ENCODE results near the gene PNLDC1. TPM values are rescaled to one million over a fixed set of nuclear protein-coding genes. Genes with fewer than 3 reads are reported as not detected.

The PNLDC1 gene
- total and polyA plus RNA-seq, 9 of the 15 experiments (the other 6 are each of a cell fraction or from before 2014, with no cell fraction given), result 0.12 TPM; not detected in 8

DNA sequence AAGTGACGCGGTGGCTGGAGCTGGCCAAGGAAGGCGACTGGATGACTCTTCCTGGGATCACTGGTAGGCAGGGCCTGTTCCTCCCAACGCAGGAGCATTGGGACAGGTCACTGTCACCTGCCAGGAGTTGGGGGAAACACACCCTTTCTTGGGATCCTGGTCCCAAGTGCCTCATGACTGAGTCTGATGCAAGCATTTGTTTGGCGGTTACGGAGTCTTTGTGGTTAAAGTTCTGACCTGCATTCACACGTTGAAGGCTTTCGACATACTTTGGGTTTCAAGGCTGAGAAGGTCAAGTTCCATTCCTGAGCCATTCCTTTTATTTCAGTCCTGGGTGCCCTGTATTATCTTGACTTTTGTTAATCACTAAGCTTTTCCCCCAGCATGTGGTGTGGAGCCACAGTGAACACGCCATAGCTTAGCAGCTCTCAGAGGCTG is 6.0 kb downstream of the PNLDC1 start (continued):
- TF ChIP-seq NONO (IDR thresholded peaks at IDR 0.05; ENCODE audit: low read depth in 2 of 2, low read length in 1 of 2) (no peak), KLF13 (tag; IDR thresholded peaks at IDR 0.05; ENCODE audit: borderline replicate concordance, low read depth) (no peak), PKNOX1 (IDR thresholded peaks at IDR 0.05) (0 out of 2 replicates have a peak, but pooled peaks have one; percentile 7), MAZ (CRISPR knock-in tag; conservative IDR thresholded peaks at IDR 0.05 in 1 of 2, IDR thresholded peaks at IDR 0.05 in 1 of 2) (no peak), RERE (CRISPR knock-in tag; IDR thresholded peaks at IDR 0.05; ENCODE audit: borderline replicate concordance) (no peak), POLR2A (conservative IDR thresholded peaks at IDR 0.05) (no peak), SIN3B (IDR thresholded peaks at IDR 0.05; ENCODE audit: low read depth) (no peak), PHB2 (IDR thresholded peaks at IDR 0.05; ENCODE audit: low read depth) (no peak), KAT2B (IDR thresholded peaks at IDR 0.05; ENCODE audit: low read depth, low read length) (no peak), KDM4B (IDR thresholded peaks at IDR 0.05; ENCODE audit: borderline replicate concordance in 2 of 2, low read depth in 1 of 2) (no peak), CEBPB (tag; IDR thresholded peaks at IDR 0.05) (peak; percentile 62; the same call in 1 of the 2 replicates), EP400 (IDR thresholded peaks at IDR 0.05) (no peak), JUN (IDR thresholded peaks at IDR 0.05; ENCODE audit: borderline replicate concordance, low read depth, low read length) (no peak), JUN (CRISPR knock-in tag; IDR thresholded peaks at IDR 0.05; ENCODE audit: borderline replicate concordance) (no peak), ZNF586 (CRISPR knock-in tag; conservative IDR thresholded peaks at IDR 0.05) (no peak), HDAC1 (IDR thresholded peaks at IDR 0.05) (no peak), ZNF699 (CRISPR knock-in tag; IDR thresholded peaks at IDR 0.05; ENCODE audit: insufficient replicate concordance) (no peak), SOX6 (IDR thresholded peaks at IDR 0.05) (0 out of 2 replicates have a peak, but pooled peaks have one; percentile 1), MBD1 (CRISPR knock-in tag; IDR thresholded peaks at IDR 0.05) (peak; percentile 85), ZNF134 (CRISPR knock-in tag; conservative IDR thresholded peaks at IDR 0.05) (no peak)
